Left renal pelvis (tissue), 4 donors: ENCODE data around the gene DDX43. TPM values are rescaled to one million over a fixed set of nuclear protein-coding genes. Genes with fewer than 3 reads are reported as not detected.

Experiments used
- polyA plus RNA-seq, 4 donors: library from polyadenylated mRNA; unstranded; fragments of 120-200 nt; gene quantifications; one replicate each; pipeline ENCODE4 v1.2.1, GENCODE V29; 2013; ENCODE audit not compliant: insufficient read length in 4 of 4

Gene DDX43
- polyA plus RNA-seq, 4 donors = 0.74 to 1.2 (median 0.85) TPM

Other genes starting within 250 kb of the DDX43 start
- under 1 TPM in 3 of 4 donors, not detected in 1; 0.37 to 0.62 (median 0.43) TPM for gene KHDC1L, start 169.3 kb upstream of the DDX43 start, polyA plus RNA-seq
- gene KHDC1, start 131.6 kb upstream of the DDX43 start, polyA plus RNA-seq = 1 to 10 TPM; 6.8 to 9.6 (median 7.9) TPM
- not detected for gene DPPA5, start 40.6 kb upstream of the DDX43 start, polyA plus RNA-seq
- gene KHDC3L, start 32.2 kb upstream of the DDX43 start, polyA plus RNA-seq = under 1 TPM in 1 of 4 donors, not detected in 3; 0.15 TPM
- not detected for gene OOEP, start 24.9 kb upstream of the DDX43 start, polyA plus RNA-seq
- 1 to 10 TPM; 2.8 to 4.8 (median 3.7) TPM for gene CGAS, start 57.5 kb downstream of the DDX43 start, polyA plus RNA-seq
- gene MTO1, start 66.9 kb downstream of the DDX43 start, polyA plus RNA-seq = 10 to 100 TPM; 22.5 to 35.1 (median 32.7) TPM
- gene EEF1A1, start 126.2 kb downstream of the DDX43 start, polyA plus RNA-seq = over 10,000 TPM; 18,197 to 22,410 (median 21,331) TPM